Renal pelvis (tissue), 4 donors: ENCODE measurements around the gene SLC25A1. TPM values are rescaled to one million over a fixed set of nuclear protein-coding genes. Genes with fewer than 3 reads are reported as not detected.

ENCODE experiments used
- DNase-seq: peaks from one replicate; pipeline ENCODE4 v3.0.0-alpha.2; 2013
- polyA plus RNA-seq, 3 donors: library from polyadenylated mRNA; unstranded; fragments of 120-200 nt; gene quantifications; one replicate each; pipeline ENCODE4 v1.2.1, GENCODE V29; 2013; ENCODE audit not compliant: insufficient read length in 3 of 3

SLC25A1 gene
- polyA plus RNA-seq, 3 donors, result 85.8 to 105 (median 86.6) TPM

- no peak for DNase-seq
Measured at GRCh38 chr22:19184276-19184997, 5.9 kb upstream of the SLC25A1 start.

- no peak for DNase-seq
Measured at GRCh38 chr22:19183216-19183615, 4.7 kb upstream of the SLC25A1 start.

GRCh38 chr22:19182472-19183157 lies 4.1 kb upstream of the SLC25A1 start:
- no peak for DNase-seq

- DNase-seq, result no peak
Measured at GRCh38 chr22:19181786-19182471, 3.4 kb upstream of the SLC25A1 start.

GRCh38 chr22:19180740-19181410 lies 2.3 kb upstream of the SLC25A1 start:
- DNase-seq, result no peak

DNA sequence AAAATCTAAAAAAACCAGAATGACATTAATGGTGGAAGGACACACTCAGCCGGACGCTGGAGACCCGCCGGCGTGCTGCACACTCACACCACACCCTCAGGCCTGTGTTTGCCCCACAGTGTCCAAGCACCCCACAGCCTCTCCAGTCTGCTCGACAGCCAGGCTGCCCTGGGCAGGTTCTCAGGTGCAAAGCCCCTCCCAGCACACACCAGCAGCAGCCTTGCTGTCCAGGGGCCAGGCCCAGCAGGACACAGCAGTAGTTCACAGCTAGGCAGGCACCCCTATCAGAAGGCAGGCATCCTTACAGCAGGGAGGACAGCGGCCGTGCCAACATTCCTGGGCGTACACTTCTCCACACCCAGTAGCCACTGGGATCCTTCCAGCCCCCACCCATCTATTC lies 1.7 kb upstream of the SLC25A1 start:
- no peak for DNase-seq

DNA sequence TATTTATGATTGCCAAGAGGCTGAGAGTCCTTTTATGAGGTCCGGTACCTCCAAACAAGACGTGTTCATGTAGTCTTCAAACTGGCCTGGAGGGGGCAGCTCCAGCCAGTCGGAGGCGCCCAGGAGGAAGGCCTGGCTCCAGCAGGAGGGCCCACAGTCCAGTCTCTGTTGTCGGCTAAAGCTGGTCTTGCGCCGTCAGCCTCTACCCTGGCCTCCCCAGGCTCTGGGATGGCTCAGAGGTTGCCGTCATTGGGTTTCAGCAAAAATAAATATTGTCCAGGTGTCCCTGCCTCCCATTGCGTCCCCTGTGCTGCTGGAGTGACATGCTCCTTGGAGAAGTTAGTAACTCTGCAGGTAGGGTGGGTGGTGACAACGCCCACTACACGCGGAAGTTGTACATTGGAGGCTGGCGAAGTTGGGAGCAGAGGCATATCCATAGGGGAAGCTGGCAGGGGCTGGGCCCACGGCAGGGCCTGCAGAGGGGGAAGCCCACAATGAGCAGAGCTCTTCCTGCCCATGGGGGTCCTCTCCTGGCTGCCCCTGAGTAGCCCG lies 1.0 kb upstream of the SLC25A1 start:
- DNase-seq, result peak; percentile 77

- DNase-seq, result peak; percentile 40
Measured at GRCh38 chr22:19178065-19178656, 375 bp downstream of the SLC25A1 start.

- DNase-seq, result no peak
Measured at GRCh38 chr22:19177164-19178064, 1.1 kb downstream of the SLC25A1 start.

DNA sequence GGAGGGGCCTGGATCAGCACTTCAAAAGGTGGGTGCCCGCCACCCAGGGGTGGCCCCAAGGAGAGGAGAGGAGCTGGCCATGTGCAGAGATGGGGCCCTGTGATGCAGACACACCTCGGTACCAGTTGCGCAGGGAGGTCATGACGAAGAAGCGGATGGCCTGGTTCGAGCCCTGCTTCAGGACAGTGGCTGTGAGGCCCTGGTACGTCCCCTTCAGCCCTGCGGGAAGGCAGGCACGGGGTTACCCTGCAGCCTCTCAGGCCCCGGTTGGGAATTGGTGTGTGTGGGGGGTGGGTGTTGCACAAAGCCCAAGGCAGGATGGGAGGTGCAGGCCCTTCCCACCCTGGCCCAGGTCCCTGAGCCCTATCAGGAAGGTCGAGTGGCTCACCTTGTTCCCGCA lies 1.8 kb downstream of the SLC25A1 start:
- no peak for DNase-seq

DNA sequence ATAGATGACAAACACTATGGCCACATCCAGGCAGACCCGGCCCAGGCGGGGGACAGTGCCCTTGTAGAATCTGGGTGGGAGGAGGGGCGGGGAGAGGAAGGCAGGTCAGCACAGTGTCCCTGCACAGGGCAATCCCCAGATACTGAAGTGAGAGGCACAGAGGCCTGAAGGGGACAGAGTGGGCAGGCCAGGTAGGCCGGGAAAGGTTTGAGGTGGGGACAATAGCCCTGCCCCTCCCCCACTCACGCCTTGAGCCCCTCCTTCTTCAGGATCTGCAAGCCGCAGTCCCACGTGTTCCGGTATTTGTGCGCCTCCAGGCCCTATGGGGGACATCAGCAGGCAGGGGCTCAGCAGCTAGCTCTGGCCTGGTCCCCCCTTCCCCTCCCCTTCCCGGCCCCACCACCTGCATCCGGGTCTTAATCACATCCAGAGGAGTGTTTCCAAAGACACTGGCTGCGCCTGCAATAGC lies 2.3 kb downstream of the SLC25A1 start:
- DNase-seq, result no peak

DNA sequence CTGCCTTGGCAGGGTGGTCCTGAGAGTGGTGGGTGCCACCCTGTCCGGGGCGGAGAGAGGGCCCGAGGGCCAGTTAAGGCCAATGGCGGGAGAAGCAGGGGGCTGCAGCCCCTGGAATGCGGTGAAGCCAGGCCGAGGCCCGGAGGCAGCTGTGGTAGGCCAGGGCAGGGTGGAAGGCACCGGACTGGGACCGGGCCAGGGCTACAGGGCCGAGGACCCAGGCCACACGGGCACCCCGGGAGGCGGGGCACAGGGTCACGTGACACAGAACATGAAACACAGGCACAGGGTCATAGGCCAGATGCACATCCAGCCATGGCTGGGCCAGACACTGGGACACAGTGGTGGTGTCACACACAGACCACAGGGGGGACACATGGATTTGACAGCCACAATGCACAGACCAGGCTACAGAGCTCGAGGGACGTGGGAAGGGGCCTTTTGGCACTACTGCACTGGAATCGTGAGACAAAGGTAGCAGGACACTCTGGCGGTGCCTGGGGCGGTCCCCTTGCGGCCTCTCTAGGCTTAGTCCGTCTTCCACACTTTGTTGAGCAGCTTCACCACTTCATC lies 2.8 kb downstream of the SLC25A1 start:
- no peak for DNase-seq

DNA sequence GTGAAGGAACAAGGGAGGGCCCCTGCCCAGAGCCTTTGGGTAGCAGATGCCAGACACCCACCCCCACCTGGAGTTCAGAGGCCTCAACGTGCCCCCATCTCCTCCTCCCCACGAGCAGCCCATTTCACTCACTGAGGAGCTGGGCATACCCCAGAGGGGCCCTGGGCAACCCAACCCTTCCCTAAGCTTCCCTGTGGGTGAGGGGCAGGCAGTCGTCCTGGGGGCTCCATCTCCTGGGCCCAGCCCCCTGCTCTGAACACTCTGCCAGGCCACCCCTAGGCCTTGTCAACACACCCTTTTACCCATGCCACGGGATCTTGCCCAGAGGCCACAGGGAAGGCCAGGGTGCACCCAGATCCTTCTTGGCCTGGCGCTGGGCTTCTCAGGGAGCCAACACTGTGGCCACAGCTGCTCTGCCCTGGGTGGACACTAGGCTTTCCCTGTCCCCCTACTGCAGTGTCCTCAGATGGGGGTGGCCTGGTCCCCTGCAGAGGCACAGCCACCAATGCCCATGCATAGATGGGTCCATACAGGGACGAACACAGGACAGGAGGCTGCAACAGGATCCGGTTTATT lies 3.4 kb downstream of the SLC25A1 start:
- no peak for DNase-seq

DNA sequence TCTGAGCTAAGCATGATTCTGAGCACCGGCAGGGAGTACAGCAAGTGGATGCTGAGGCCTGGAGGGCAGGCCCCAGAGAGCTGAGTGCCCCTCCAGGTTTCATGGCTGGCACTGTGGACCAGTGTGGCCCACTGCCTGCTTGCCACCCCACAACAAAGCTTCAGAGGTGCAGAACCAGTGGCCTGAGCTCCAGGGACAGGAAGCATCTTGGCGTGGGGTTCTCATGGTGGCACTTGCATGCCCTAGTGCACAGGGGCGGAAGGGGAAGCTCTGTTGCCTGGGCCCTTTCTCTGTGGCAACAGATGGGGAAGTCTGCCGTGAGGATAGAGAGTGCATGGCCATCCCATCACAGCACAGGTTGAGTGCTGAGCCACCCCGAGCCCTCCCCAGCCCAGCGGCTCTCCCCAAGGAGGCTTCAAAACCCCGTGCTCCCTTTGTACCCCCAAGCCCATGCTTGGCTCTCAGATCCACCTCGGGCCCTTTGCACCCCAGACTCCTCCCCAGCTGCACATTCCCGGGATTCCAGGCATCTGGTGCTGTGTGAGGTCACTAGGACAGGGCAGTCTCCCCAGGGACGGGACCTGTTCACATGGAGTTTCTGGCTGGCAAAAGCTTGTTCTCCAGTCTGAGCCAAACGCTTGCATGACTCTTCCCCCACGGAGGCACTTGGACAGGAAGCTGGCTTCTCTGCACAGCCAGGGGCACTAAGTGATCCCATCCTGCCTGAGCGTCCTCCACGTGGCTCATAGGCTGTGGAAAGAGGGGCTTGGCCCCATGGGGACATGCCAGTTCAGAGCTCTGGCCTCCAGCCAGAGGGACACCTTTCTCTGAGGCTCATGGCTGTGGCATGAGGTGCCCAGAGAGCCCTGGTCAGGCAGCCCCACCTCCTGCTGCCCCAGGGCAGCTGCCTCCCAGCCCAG lies 4.2 kb downstream of the SLC25A1 start:
- no peak for DNase-seq

DNA sequence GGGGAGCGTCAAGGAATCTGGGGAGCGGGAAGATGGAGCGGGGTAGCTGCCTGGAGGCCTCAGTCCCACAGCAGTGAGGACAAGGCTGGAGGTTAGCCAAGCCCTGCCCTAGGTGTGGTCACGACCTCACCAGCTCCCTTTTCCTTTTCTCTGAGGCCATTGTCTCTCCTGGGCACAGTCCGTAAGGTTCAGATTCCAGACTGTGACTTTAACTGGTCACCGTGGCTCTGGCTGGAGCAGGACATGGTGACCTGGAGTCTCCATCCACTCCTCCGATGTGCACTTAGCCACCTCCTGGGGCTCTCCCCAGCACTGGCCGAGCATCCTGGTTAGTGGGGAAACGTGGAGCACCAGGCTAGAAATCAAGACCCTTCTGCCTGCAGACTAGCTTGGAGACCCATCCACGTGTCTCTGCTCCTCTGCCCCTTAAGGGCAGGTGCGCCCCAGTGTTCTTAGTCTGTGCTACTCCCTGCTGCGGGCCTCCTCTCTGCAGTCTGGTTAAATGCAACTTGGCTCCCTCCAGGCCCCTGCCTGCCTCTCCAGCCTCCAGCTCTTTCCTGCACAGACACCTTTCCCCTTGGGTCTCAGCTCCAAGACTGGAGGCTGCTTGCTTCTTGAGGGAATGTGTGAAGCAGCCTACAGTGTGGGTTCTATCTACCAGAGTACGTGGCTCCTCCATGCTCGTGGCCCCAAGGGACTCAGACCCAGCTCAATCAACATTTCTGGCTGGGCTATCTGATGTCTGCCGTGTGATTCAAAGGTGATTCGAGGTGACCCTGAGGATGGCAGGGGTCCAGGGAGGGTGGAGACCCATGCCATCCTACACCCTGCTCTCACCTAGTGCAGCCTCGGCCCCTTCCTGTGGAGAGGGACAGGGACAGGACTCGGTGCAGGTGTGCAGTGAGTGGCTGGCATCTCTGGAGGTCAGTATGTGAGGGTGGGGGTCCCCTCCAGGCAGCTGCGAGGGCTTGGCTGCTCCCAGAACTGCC lies 5.2 kb downstream of the SLC25A1 start:
- DNase-seq, result no peak

GRCh38 chr22:19172213-19173046 lies 6.1 kb downstream of the SLC25A1 start:
- DNase-seq, result no peak
